SK-N-SH (cell line): ENCODE results near the gene MMAB. TPM values are rescaled to one million over a fixed set of nuclear protein-coding genes. Genes with fewer than 3 reads are reported as not detected.

Source experiments
- CTCF ChIA-PET: fragments of 300-600, 350-600 bp; formaldehyde crosslinking; extraction: SDS; loops from one replicate; lab custom pipeline; 2021; lab: Yijun Ruan, JAX
- POLR2A ChIA-PET: fragments of 350-600 bp; sonication (Branson Sonifier 250); formaldehyde crosslinking; extraction: SDS; loops from one replicate; lab custom pipeline; 2020; ENCODE audit warnings: antibody characterized with exemption, inconsistent platforms; lab: Yijun Ruan, JAX
- DNase-seq: peaks from one replicate; pipeline ENCODE4 v3.0.0; 2012
- H2AFZ ChIP-seq: fragments of 200-600 bp; sonication (generic); 2 replicates; pipeline ENCODE4 v1.8.1; 2016; ENCODE audit warnings: antibody characterized with exemption, mild to moderate bottlenecking, low read depth
- H3F3A ChIP-seq: fragments of 200-600 bp; sonication (generic); replicated peaks from 2 replicates; pipeline ENCODE3; 2016; ENCODE audit warnings: antibody characterized with exemption, mild to moderate bottlenecking; ENCODE audit not compliant: insufficient read depth
- H3K27ac ChIP-seq, 2 experiments: fragments of 200-500 bp in 1 of 2; fragments of 200-600 bp in 1 of 2; sonication (Bioruptor generic) in 1 of 2; sonication (generic), shearing (Covaris generic) in 1 of 2; 2 replicates each; pipeline versions ENCODE4 v1.5.1 to v1.6.1; 2014 to 2016; ENCODE audit warnings: low read depth in 2 of 2, inconsistent platforms in 1 of 2, low read length in 1 of 2, mild to moderate bottlenecking in 1 of 2, mixed read lengths in 1 of 2
- H3K27me3 ChIP-seq: fragments of 200-600 bp; sonication (generic), shearing (Covaris generic); 2 replicates; pipeline ENCODE4 v1.6.1; 2016; ENCODE audit warnings: mixed run types; ENCODE audit not compliant: insufficient read depth
- H3K36me3 ChIP-seq, 2 experiments: fragments of 200-500 bp in 1 of 2; fragments of 200-600 bp in 1 of 2; sonication (Bioruptor generic) in 1 of 2; sonication (generic) in 1 of 2; replicated peaks in 1 of 2; 2 replicates each; pipeline versions ENCODE3 to v1.5.1; 2014 to 2016; ENCODE audit warnings: low read length in 1 of 2, mild to moderate bottlenecking in 1 of 2; ENCODE audit not compliant: insufficient read depth in 2 of 2, control insufficient read depth in 1 of 2
- H3K4me1 ChIP-seq, 2 experiments: fragments of 200-500 bp in 1 of 2; fragments of 200-600 bp in 1 of 2; sonication (Bioruptor generic) in 1 of 2; sonication (generic), shearing (Covaris generic) in 1 of 2; 2 replicates each; pipeline versions ENCODE4 v1.5.1 to v1.6.1; 2014 to 2016; ENCODE audit warnings: low read depth in 1 of 2, low read length in 1 of 2, mixed run types in 1 of 2; ENCODE audit not compliant: insufficient read depth in 2 of 2, control insufficient read depth in 1 of 2
- H3K4me2 ChIP-seq: fragments of 200-600 bp; sonication (generic), shearing (Covaris generic); 2 replicates; pipeline ENCODE4 v1.6.1; 2017; ENCODE audit warnings: mixed run types
- H3K4me3 ChIP-seq, 2 experiments: fragments of 200-500 bp in 1 of 2; fragments of 200-600 bp in 1 of 2; sonication (Bioruptor generic) in 1 of 2; sonication (generic), shearing (Covaris generic) in 1 of 2; 2 replicates each; pipeline versions ENCODE4 v1.5.1 to v1.8.1; 2014 to 2016; ENCODE audit warnings: low read depth in 2 of 2, inconsistent platforms in 1 of 2, low read length in 1 of 2, mild to moderate bottlenecking in 1 of 2, mixed read lengths in 1 of 2, moderate library complexity in 1 of 2
- H3K79me2 ChIP-seq: fragments of 200-600 bp; sonication (generic); 2 replicates; pipeline ENCODE4 v1.8.1; 2017; ENCODE audit warnings: mild to moderate bottlenecking; ENCODE audit not compliant: insufficient read depth
- H3K9ac ChIP-seq: fragments of 200-600 bp; sonication (generic); 2 replicates; pipeline ENCODE4 v1.6.1; 2017; ENCODE audit warnings: mixed run types
- H3K9me2 ChIP-seq: fragments of 200-600 bp; sonication (generic); 2 replicates; pipeline ENCODE4 v1.6.1; 2017; ENCODE audit warnings: mixed run types
- H3K9me3 ChIP-seq: fragments of 200-600 bp; sonication (generic); 2 replicates; pipeline ENCODE4 v1.6.1; 2017; ENCODE audit warnings: mixed run types, mild to moderate bottlenecking, moderate library complexity
- H4K20me1 ChIP-seq: fragments of 200-600 bp; sonication (generic); 2 replicates; pipeline ENCODE4 v1.6.1; 2017; ENCODE audit warnings: mild to moderate bottlenecking, mixed run types; ENCODE audit not compliant: insufficient read depth
- MXI1 ChIP-seq: IDR thresholded peaks from 2 replicates; pipeline ENCODE4 v1.6.1; 2012; ENCODE audit warnings: mild to moderate bottlenecking, low read depth, low read length, improper control_type of control experiment
- RCOR1 ChIP-seq: fragments of 150-350 bp; IDR thresholded peaks from 2 replicates; pipeline ENCODE4 v1.6.1; 2017; ENCODE audit warnings: antibody characterized with exemption, low read length
- SMC3 ChIP-seq: IDR thresholded peaks from 2 replicates; pipeline ENCODE4 v1.6.1; 2012; ENCODE audit warnings: low read depth, low read length, improper control_type of control experiment
- TCF12 ChIP-seq: IDR thresholded peaks from 2 replicates; pipeline ENCODE4 v1.4.0; 2012
- WGBS: methylation state at CpG from one replicate; pipeline ENCODE4 v1.1.6; 2017; ENCODE audit warnings: low lambda C conversion rate; 5-methylcytosine and 5-hydroxymethylcytosine counted together
- polyA plus RNA-seq, 3 experiments: library from polyadenylated mRNA; depleted of rRNA; stranded (reverse); fragments of >200 nt; gene quantifications; 2 replicates each; pipeline ENCODE4 v1.2.3, GENCODE V29; 2012
- TF ChIP-seq, protein P1 (sequence below): IDR thresholded peaks from 2 replicates; pipeline ENCODE4 v1.4.0; 2012; ENCODE audit warnings: low read depth

The MMAB gene
- polyA plus RNA-seq, 1 of the 3 experiments (the other 2 are of a cell fraction) = 15.9 TPM

DNA sequence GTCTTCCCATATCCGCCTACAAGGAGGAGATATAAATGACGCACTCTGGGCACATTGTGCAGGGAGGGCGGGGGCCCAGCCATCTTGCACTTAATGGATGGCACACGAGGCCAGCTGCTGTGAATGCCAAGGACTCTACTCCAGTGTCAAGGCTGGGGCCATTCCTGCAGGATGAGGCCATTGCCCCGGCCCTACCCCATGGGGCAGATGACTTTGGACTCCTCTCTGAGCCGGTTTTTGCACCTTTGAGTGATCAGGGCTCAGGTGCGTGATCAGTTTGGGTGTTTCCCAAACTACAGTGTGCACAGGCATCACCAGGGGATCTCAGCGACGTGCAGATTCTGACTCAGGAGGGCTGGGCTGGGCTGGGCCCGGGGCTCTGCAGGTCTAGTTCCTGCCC lies 16.1 kb downstream of the MMAB start:
- WGBS = 93% methylated on average over 5 of the region's 10 CpGs
- Histone ChIP-seq H3K79me2 (no peaks in the 10 kb centered on the region), H3F3A (no peaks in the 10 kb centered on the region), H4K20me1 (no peaks in the 10 kb centered on the region), H3K9ac (no peak overlapping the region), H3K4me2 (no peak overlapping the region), H3K4me3 (no peak overlapping the region), H3K27ac (no peak overlapping the region), H3K9me2 (no peaks in the 10 kb centered on the region), H3K9me3 (no peaks in the 10 kb centered on the region), H3K27me3 (no peaks in the 10 kb centered on the region), H3K36me3 (no peaks in the 10 kb centered on the region), H2AFZ (no peak overlapping the region), H3K4me1 (peaks cover 0 to 30% of the 10 kb centered on the region in 2 experiments; a peak in 1 of 4 replicates)
- DNase-seq = no peak
- TF ChIP-seq, protein P1, sequence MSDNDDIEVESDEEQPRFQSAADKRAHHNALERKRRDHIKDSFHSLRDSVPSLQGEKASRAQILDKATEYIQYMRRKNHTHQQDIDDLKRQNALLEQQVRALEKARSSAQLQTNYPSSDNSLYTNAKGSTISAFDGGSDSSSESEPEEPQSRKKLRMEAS = no peak
- ChIA-PET POLR2A (interaction anchor here (0.7 to 1.0 kb wide), 2 partner anchors 15 to 40 kb away, joined by 3 to 4 read pairs; no protein-coding TSS in a partner anchor), CTCF (interaction anchor here (1.0 to 1.1 kb wide), 2 partner anchors 29 to 288 kb away, joined by 3 read pairs; no protein-coding TSS in a partner anchor)

DNA sequence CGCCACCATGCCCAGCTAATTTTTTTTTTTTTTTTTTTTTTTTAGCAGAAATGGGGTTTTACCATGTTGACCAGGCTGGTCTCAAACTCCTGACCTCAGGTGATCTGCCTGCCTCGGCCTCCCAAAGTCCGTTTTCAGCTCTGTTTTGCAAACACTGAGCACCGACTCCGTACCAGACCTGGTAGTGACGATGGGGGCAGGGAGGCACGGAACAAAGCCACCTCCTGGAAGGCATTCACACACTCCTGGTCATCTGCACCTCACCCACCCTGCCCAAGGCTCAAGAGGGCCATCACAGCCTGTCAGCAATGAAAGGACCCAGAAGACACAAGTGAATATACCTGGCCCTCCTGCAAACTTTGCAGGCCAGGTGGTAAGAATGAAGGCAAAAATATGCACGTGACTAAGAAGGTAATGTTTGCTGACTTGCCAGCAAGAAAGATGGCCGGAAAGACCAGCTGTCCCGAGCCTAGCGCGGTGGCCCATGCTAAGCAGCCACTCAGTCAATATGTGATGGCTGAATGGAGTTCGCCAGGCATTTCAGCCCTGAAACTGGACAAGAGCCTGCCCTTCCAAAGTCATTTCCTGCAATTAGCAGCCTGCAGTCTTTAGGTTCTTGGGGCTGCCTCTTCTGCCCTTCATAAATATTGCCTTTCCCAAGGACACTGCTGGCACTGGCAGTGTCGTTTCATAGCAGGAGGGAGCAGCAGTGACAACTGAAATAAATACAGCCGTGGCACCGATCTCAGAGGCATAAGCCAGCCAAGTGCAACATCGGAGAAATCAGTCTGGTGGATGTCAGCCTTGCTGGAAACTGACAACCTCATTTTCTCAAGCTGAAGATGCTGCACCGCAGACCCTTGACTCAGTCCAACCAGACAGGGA lies 17.6 kb downstream of the MMAB start:
- 72% methylated on average over 17 of the region's 18 CpGs for WGBS
- Histone ChIP-seq H3K36me3 (no peaks in the 10 kb centered on the region), H3K4me3 (no peak overlapping the region), H2AFZ (no peak overlapping the region), H3K27ac (no peak overlapping the region), H3K79me2 (no peaks in the 10 kb centered on the region), H3K4me2 (no peak overlapping the region), H3K9ac (no peak overlapping the region), H4K20me1 (no peaks in the 10 kb centered on the region), H3K9me2 (no peaks in the 10 kb centered on the region), H3K9me3 (no peaks in the 10 kb centered on the region), H3K4me1 (peaks cover 0 to 29% of the 10 kb centered on the region in 2 experiments; a peak in 1 of 4 replicates), H3F3A (no peaks in the 10 kb centered on the region), H3K27me3 (no peaks in the 10 kb centered on the region)
- ChIA-PET POLR2A (interaction anchor here (0.6 kb wide), 1 partner anchor 41 kb away, joined by 3 read pairs; no protein-coding TSS in a partner anchor), CTCF (interaction anchor here (0.6 to 3.4 kb wide), 9 partner anchors 9 to 298 kb away, joined by 3 to 11 read pairs (median 4); no protein-coding TSS in a partner anchor)
- TF ChIP-seq TCF12 = no peak
- TF ChIP-seq RCOR1 = no peak
- DNase-seq = no peak

DNA sequence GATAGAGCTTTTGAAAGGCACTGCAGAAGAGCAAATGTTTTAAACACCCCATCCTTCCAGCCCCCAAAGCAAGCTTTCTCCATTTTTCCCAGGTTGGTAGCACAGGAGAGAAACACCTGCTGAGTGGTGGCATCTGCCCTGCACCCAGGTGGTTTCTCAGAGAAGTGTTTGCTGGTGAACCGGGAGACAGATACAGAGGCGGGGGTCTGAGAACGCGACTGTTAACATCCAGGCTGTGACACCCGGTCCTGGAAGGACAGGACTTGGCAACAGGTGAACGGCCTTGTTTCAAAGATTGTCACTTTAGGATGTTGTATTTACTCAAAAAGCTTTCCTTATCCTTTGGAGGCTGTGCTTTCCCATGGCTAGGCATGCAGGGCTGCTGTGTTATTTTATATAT lies 18.5 kb downstream of the MMAB start:
- whole genome bisulfite sequencing = 83% methylated on average over 6 of the region's 6 CpGs
- TF ChIP-seq MXI1 = 0 out of 2 replicates have a peak, but pooled peaks have one; percentile 6
- TF ChIP-seq SMC3 = no peak
- H3K9ac ChIP-seq = no peak overlapping the region
- H3K36me3 ChIP-seq = no peaks in the 10 kb centered on the region
- no peaks in the 10 kb centered on the region for H3K27me3 ChIP-seq
- no peaks in the 10 kb centered on the region for H3F3A ChIP-seq
- no peak overlapping the region for H3K27ac ChIP-seq
- ChIA-PET POLR2A (interaction anchor here (1.3 kb wide), 1 partner anchor 14 kb away, joined by 3 read pairs; no protein-coding TSS in a partner anchor), CTCF (interaction anchor here (0.6 to 3.4 kb wide), 6 partner anchors 12 to 299 kb away, joined by 3 to 11 read pairs (median 3); no protein-coding TSS in a partner anchor)
- H3K79me2 ChIP-seq = no peaks in the 10 kb centered on the region
- H4K20me1 ChIP-seq = no peaks in the 10 kb centered on the region
- no peak for DNase-seq
- H3K4me3 ChIP-seq = no peak overlapping the region
- H3K4me1 ChIP-seq = peaks cover 0 to 26% of the 10 kb centered on the region in 2 experiments; a peak in 1 of 4 replicates
- no peaks in the 10 kb centered on the region for H3K9me3 ChIP-seq
- H3K9me2 ChIP-seq = no peaks in the 10 kb centered on the region
- no peak overlapping the region for H3K4me2 ChIP-seq
- no peak overlapping the region for H2AFZ ChIP-seq
